ENCODE results near the gene DNAH10. TPM values are rescaled to one million over a fixed set of nuclear protein-coding genes. Genes with fewer than 3 reads are reported as not detected.

Gene DNAH10
- total RNA-seq, 1 experiment from 2014 or later: 0.30 TPM

- Histone ChIP-seq H3K27ac (ENCODE audit: low read length) (no peak overlapping the region), H3K36me3 (ENCODE audit: insufficient read depth, low read length) (no peaks in the 10 kb centered on the region), H3K9me3 (ENCODE audit: low read length) (no peaks in the 10 kb centered on the region), H3K9me2 (replicated peaks; ENCODE audit: insufficient read depth, low read length) (no peaks in the 10 kb centered on the region), H3K4me3 (ENCODE audit: low read length) (no peak overlapping the region), H3K27me3 (ENCODE audit: low read length) (no peaks in the 10 kb centered on the region), H3K9ac (ENCODE audit: low read length) (no peak overlapping the region), H3K79me2 (ENCODE audit: low read length) (no peaks in the 10 kb centered on the region), H3K4me2 (ENCODE audit: low read depth, low read length, poor library complexity, severe bottlenecking) (no peak overlapping the region), H4K20me1 (ENCODE audit: insufficient read depth, low read depth, low read length) (no peaks in the 10 kb centered on the region), H3K4me1 (ENCODE audit: low read length) (no peaks in the 10 kb centered on the region), H2AFZ (ENCODE audit: low read length) (no peak overlapping the region)
- DNase-seq: no peak
These were observed 91.4 kb downstream of the DNAH10 start for GRCh38 chr12:123853396-123854070.

GRCh38 chr12:123854232-123854631, 92.1 kb downstream of the DNAH10 start:
- H3K9me2 ChIP-seq (replicated peaks; ENCODE audit: insufficient read depth, low read length): no peaks in the 10 kb centered on the region
- H3K36me3 ChIP-seq (ENCODE audit: insufficient read depth, low read length): no peaks in the 10 kb centered on the region
- H3K9ac ChIP-seq (ENCODE audit: low read length): no peak overlapping the region
- H3K4me2 ChIP-seq (ENCODE audit: low read depth, low read length, poor library complexity, severe bottlenecking): no peak overlapping the region
- no peaks in the 10 kb centered on the region for H3K4me1 ChIP-seq (ENCODE audit: low read length)
- no peak overlapping the region for H3K27ac ChIP-seq (ENCODE audit: low read length)
- H3K9me3 ChIP-seq (ENCODE audit: low read length): no peaks in the 10 kb centered on the region
- no peak overlapping the region for H3K4me3 ChIP-seq (ENCODE audit: low read length)
- H4K20me1 ChIP-seq (ENCODE audit: insufficient read depth, low read depth, low read length): no peaks in the 10 kb centered on the region
- DNase-seq: no peak
- H3K27me3 ChIP-seq (ENCODE audit: low read length): no peaks in the 10 kb centered on the region
- no peaks in the 10 kb centered on the region for H3K79me2 ChIP-seq (ENCODE audit: low read length)
- no peak overlapping the region for H2AFZ ChIP-seq (ENCODE audit: low read length)

GRCh38 chr12:123854918-123855317, 92.8 kb downstream of the DNAH10 start:
- H2AFZ ChIP-seq (ENCODE audit: low read length): no peak overlapping the region
- H3K4me1 ChIP-seq (ENCODE audit: low read length): no peaks in the 10 kb centered on the region
- no peaks in the 10 kb centered on the region for H3K27me3 ChIP-seq (ENCODE audit: low read length)
- H4K20me1 ChIP-seq (ENCODE audit: insufficient read depth, low read depth, low read length): no peaks in the 10 kb centered on the region
- no peaks in the 10 kb centered on the region for H3K9me3 ChIP-seq (ENCODE audit: low read length)
- H3K4me3 ChIP-seq (ENCODE audit: low read length): no peak overlapping the region
- H3K4me2 ChIP-seq (ENCODE audit: low read depth, low read length, poor library complexity, severe bottlenecking): no peak overlapping the region
- H3K27ac ChIP-seq (ENCODE audit: low read length): no peak overlapping the region
- no peaks in the 10 kb centered on the region for H3K36me3 ChIP-seq (ENCODE audit: insufficient read depth, low read length)
- no peak for DNase-seq
- H3K79me2 ChIP-seq (ENCODE audit: low read length): no peaks in the 10 kb centered on the region
- H3K9me2 ChIP-seq (replicated peaks; ENCODE audit: insufficient read depth, low read length): no peaks in the 10 kb centered on the region
- no peak overlapping the region for H3K9ac ChIP-seq (ENCODE audit: low read length)

GRCh38 chr12:123856681-123857080, 94.6 kb downstream of the DNAH10 start:
- Histone ChIP-seq H3K9ac (ENCODE audit: low read length) (no peak overlapping the region), H2AFZ (ENCODE audit: low read length) (no peak overlapping the region), H3K27me3 (ENCODE audit: low read length) (no peaks in the 10 kb centered on the region), H3K27ac (ENCODE audit: low read length) (no peak overlapping the region), H3K4me3 (ENCODE audit: low read length) (no peak overlapping the region), H3K4me2 (ENCODE audit: low read depth, low read length, poor library complexity, severe bottlenecking) (no peak overlapping the region), H3K9me2 (replicated peaks; ENCODE audit: insufficient read depth, low read length) (no peaks in the 10 kb centered on the region), H3K9me3 (ENCODE audit: low read length) (no peaks in the 10 kb centered on the region), H4K20me1 (ENCODE audit: insufficient read depth, low read depth, low read length) (no peaks in the 10 kb centered on the region), H3K36me3 (ENCODE audit: insufficient read depth, low read length) (no peaks in the 10 kb centered on the region), H3K79me2 (ENCODE audit: low read length) (no peaks in the 10 kb centered on the region), H3K4me1 (ENCODE audit: low read length) (no peaks in the 10 kb centered on the region)
- no peak for DNase-seq

DNA sequence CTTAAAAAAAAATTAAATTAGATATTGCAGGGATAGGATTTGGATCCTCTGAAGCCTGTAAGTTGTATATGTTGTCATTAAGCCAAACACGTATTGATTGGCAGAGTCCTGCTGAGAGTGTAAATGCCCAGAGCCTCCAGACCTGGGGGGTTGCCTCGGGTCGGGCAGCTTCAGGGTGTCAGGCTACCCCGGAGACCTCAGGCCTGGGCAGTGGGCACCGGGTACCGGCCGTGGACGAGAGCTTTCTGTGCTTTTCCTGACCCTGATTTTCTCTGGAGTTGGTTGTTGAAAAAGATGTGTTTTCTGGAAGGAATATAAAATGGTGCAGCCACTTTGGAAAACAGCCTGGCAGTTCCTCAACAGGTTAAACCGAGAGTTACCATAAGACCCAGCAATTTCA, 96.1 kb downstream of the DNAH10 start:
- H3K79me2 ChIP-seq (ENCODE audit: low read length): no peaks in the 10 kb centered on the region
- no peak overlapping the region for H3K4me2 ChIP-seq (ENCODE audit: low read depth, low read length, poor library complexity, severe bottlenecking)
- no peak overlapping the region for H3K9ac ChIP-seq (ENCODE audit: low read length)
- H3K4me3 ChIP-seq (ENCODE audit: low read length): no peak overlapping the region
- no peak overlapping the region for H2AFZ ChIP-seq (ENCODE audit: low read length)
- no peaks in the 10 kb centered on the region for H3K36me3 ChIP-seq (ENCODE audit: insufficient read depth, low read length)
- H4K20me1 ChIP-seq (ENCODE audit: insufficient read depth, low read depth, low read length): no peaks in the 10 kb centered on the region
- H3K9me3 ChIP-seq (ENCODE audit: low read length): no peaks in the 10 kb centered on the region
- no peaks in the 10 kb centered on the region for H3K9me2 ChIP-seq (replicated peaks; ENCODE audit: insufficient read depth, low read length)
- H3K27me3 ChIP-seq (ENCODE audit: low read length): no peaks in the 10 kb centered on the region
- H3K27ac ChIP-seq (ENCODE audit: low read length): no peak overlapping the region
- DNase-seq: no peak
- H3K4me1 ChIP-seq (ENCODE audit: low read length): no peaks in the 10 kb centered on the region

DNA sequence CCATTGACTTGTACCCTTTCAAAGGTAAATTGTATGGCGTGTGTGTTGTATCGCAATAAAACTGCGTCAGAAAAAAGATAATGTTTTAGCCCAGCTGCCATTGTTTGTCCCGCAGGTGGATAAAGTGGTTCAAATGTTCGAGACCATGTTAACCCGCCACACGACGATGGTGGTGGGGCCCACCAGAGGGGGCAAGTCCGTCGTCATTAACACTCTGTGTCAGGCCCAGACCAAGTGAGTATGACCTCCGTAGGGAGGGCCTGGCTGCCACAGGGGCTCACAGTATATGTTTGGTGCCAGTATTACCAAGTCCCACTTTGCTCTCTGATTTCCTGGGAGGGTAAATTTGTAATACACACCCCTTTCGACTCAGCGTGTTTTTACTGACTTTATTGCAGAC, 96.9 kb downstream of the DNAH10 start:
- H3K9ac ChIP-seq (ENCODE audit: low read length): no peak overlapping the region
- H4K20me1 ChIP-seq (ENCODE audit: insufficient read depth, low read depth, low read length): no peaks in the 10 kb centered on the region
- no peak overlapping the region for H3K4me2 ChIP-seq (ENCODE audit: low read depth, low read length, poor library complexity, severe bottlenecking)
- no peaks in the 10 kb centered on the region for H3K9me3 ChIP-seq (ENCODE audit: low read length)
- H3K4me1 ChIP-seq (ENCODE audit: low read length): no peaks in the 10 kb centered on the region
- no peak overlapping the region for H3K27ac ChIP-seq (ENCODE audit: low read length)
- no peak overlapping the region for H2AFZ ChIP-seq (ENCODE audit: low read length)
- no peak for DNase-seq
- no peaks in the 10 kb centered on the region for H3K36me3 ChIP-seq (ENCODE audit: insufficient read depth, low read length)
- no peak overlapping the region for H3K4me3 ChIP-seq (ENCODE audit: low read length)
- H3K27me3 ChIP-seq (ENCODE audit: low read length): no peaks in the 10 kb centered on the region
- no peaks in the 10 kb centered on the region for H3K9me2 ChIP-seq (replicated peaks; ENCODE audit: insufficient read depth, low read length)
- no peaks in the 10 kb centered on the region for H3K79me2 ChIP-seq (ENCODE audit: low read length)

- Histone ChIP-seq H4K20me1 (ENCODE audit: insufficient read depth, low read depth, low read length) (no peaks in the 10 kb centered on the region), H3K9me2 (replicated peaks; ENCODE audit: insufficient read depth, low read length) (no peaks in the 10 kb centered on the region)
These were observed 98.3 kb downstream of the DNAH10 start for GRCh38 chr12:123860377-123860776.

GRCh38 chr12:123861392-123861791, 99.3 kb downstream of the DNAH10 start:
- Histone ChIP-seq H3K27me3 (ENCODE audit: low read length) (no peaks in the 10 kb centered on the region), H3K9me2 (replicated peaks; ENCODE audit: insufficient read depth, low read length) (no peaks in the 10 kb centered on the region), H3K4me2 (ENCODE audit: low read depth, low read length, poor library complexity, severe bottlenecking) (no peak overlapping the region), H3K27ac (ENCODE audit: low read length) (no peak overlapping the region), H4K20me1 (ENCODE audit: insufficient read depth, low read depth, low read length) (no peaks in the 10 kb centered on the region), H3K36me3 (ENCODE audit: insufficient read depth, low read length) (no peaks in the 10 kb centered on the region), H3K4me1 (ENCODE audit: low read length) (no peaks in the 10 kb centered on the region), H3K79me2 (ENCODE audit: low read length) (no peaks in the 10 kb centered on the region), H3K9ac (ENCODE audit: low read length) (no peak overlapping the region), H3K4me3 (ENCODE audit: low read length) (no peak overlapping the region), H2AFZ (ENCODE audit: low read length) (no peak overlapping the region), H3K9me3 (ENCODE audit: low read length) (no peaks in the 10 kb centered on the region)
- DNase-seq: no peak

More at GRCh38 chr12:123860377-123860776, 98.3 kb downstream of the DNAH10 start:
- H3K4me3 ChIP-seq (ENCODE audit: low read length): no peak overlapping the region
- no peak for DNase-seq
- H3K9me3 ChIP-seq (ENCODE audit: low read length): no peaks in the 10 kb centered on the region
- H3K27ac ChIP-seq (ENCODE audit: low read length): no peak overlapping the region
- no peak overlapping the region for H3K4me2 ChIP-seq (ENCODE audit: low read depth, low read length, poor library complexity, severe bottlenecking)
- no peak overlapping the region for H3K9ac ChIP-seq (ENCODE audit: low read length)
- no peak overlapping the region for H2AFZ ChIP-seq (ENCODE audit: low read length)
- H3K79me2 ChIP-seq (ENCODE audit: low read length): no peaks in the 10 kb centered on the region
- no peaks in the 10 kb centered on the region for H3K36me3 ChIP-seq (ENCODE audit: insufficient read depth, low read length)
- no peaks in the 10 kb centered on the region for H3K4me1 ChIP-seq (ENCODE audit: low read length)
- H3K27me3 ChIP-seq (ENCODE audit: low read length): no peaks in the 10 kb centered on the region
